ENCODE results near the gene RGS11.
A peak's percentile ranks its signal among the peaks of the same experiment; 100 is the strongest.
"Not testable (repeated sequence)": the region's sequence is repeated elsewhere in the genome, so short reads cannot be mapped to it uniquely, and the experiment has no call there.

RGS11 gene

DNA sequence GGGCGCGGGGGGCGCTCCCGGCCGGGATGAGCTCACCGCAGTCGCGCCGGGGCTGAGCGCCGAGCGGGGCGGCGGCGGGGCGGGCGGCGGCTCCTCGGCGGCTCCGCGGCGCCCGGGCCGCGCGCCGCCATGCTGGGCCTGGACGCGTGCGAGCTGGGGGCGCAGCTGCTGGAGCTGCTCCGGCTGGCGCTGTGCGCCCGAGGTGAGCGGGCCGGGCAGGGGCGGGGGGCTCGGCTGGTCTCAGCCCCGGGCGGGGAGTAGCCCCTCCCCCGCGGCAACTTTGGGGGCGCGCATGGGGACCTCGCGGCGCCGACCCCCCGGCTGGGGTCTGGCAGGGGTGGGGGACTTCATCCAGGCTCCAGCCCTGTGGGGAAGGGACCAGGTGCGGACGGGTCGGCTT is 4.8 kb upstream of the RGS11 start, which contains the start of gene ARHGDIG:
Gene ARHGDIG (plus strand): TSS at position 40 of the 400 bp plus-strand sequence. CDS start 90 bp downstream, at position 130.
- no peak for DNase-seq (ENCODE audit: low spot score)

DNA sequence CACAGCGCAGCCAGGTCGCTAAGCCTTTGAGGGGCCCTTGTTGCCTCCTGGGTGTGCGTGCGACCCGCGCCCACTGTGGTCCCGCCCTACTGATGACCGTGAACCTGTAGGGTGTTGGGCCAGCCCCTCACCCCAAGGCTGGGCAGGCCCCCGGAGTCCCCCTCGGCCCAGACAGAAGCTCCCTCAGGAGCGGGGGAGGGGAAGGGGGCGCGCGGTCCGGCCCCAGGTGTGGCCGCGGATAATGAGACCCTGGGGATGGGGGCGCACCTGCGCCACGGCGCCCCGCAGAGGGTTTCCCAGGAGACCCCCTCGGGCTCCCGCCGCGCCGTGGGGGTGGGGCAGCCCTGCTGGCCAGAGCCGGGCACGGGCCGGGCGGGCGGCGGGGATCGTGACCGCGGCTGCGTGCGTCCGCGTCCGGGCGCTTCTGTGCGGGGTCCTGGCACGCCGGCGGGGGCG is 4.3 kb upstream of the RGS11 start:
- DNase-seq (ENCODE audit: low spot score) = no peak

DNA sequence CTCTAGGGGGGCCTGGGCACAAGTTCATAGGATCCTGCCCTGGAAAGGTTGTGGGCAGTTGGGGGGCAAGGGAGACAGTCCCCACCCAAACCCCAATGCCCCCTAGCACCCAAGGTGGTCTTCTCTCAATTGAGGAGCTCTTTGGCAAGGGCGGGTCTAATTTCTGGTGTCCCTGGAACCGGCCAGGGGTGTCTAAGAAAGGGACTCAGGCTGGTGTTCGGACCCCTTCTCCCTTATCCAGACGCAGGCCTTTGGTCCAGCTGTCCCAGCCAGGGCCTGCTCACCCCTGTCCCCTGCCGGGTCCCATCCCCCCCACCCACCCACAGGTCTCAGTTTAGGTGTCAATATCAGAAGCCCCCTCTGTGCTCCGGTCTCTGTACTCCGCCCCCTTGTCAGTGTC is 3.8 kb upstream of the RGS11 start:
- no peak for DNase-seq (ENCODE audit: low spot score)

DNA sequence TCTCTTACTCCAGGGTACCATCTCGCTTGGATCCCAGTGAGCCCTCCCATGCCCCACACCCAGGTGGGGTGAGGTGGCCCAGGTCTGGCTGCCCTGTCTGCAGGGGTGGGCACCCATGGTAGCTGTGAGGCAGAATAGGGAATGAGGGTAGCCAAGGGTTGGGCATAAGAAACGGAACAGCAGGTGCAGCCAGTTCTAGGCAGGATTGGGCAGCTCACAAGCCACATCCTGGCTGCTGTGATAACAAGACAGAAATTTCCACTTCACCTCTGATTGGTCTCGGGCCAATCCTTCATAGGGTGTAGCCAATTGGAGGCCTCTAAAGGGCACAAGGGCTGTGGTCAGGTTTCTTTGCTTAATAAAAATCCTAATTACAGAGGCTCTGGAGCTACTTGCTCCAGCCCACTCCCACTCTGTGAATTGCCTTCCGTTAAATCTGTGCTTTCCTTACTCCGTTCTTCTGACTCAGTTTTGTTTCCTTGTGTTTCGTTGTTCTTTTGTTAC is 3.2 kb upstream of the RGS11 start:
- peak; percentile 30 for DNase-seq (ENCODE audit: low spot score)

DNA sequence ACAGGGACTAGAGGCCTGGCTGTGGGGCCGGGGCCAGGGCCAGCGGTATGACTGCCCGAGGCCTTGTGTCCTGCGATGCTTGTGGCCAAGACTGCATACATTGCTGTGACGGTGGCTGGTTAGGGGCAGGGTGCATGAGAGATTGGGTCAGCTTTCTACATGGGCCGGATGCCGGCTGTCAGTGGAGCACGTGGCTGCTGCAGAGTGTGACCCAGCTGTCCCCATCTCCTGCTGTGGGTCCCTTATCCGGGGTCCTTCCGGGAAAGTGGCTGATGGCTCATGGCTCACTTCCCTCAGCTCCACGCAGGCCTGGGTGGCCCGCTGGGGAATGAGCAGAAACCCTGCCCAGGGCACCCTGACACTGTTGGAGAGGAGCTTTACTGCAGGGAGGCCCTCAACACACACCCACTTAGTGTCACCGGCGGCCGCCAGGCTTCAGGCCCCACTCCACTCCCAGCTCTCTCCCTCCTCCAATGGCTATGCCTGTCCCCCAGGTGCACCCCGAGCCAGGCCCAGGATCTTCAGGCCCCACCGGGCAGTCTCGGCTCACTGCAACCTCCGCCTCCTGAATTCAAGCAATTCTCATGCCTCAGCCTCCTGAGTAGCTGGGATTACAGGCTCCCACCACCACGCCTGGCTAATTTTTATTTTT is 808 bp upstream of the RGS11 start:
- DNase-seq (ENCODE audit: low spot score) = no peak

DNA sequence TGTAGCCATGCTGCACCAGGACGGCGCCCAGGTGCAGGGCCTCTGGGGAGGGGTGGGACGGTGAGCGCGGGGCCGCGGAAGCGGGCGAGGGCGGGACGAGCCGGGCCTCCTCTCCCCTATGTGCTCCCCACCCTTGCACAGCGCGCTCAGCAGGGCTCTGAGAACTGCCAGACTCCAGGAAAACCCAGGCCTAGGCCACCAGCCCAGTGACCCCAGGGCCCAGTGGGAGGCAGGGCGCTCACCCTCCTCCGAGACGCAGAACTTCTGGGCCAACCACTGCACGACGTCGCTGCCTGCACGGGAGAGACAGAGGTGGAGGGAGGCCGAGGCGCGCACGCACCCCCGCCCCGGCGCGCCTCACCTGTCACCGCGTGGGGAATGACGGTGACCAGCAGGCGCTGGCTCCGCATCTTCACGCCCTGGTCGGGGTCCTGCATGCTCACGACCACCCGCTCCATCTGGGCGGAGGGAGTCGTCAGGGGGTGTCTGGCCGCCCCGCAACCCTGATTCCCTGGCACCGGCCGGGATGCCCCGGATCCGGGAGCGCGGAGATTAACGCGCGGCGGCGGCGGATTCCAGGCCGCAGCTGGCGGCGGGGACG is 603 bp downstream of the RGS11 start:
- no peak for DNase-seq (ENCODE audit: low spot score)

DNA sequence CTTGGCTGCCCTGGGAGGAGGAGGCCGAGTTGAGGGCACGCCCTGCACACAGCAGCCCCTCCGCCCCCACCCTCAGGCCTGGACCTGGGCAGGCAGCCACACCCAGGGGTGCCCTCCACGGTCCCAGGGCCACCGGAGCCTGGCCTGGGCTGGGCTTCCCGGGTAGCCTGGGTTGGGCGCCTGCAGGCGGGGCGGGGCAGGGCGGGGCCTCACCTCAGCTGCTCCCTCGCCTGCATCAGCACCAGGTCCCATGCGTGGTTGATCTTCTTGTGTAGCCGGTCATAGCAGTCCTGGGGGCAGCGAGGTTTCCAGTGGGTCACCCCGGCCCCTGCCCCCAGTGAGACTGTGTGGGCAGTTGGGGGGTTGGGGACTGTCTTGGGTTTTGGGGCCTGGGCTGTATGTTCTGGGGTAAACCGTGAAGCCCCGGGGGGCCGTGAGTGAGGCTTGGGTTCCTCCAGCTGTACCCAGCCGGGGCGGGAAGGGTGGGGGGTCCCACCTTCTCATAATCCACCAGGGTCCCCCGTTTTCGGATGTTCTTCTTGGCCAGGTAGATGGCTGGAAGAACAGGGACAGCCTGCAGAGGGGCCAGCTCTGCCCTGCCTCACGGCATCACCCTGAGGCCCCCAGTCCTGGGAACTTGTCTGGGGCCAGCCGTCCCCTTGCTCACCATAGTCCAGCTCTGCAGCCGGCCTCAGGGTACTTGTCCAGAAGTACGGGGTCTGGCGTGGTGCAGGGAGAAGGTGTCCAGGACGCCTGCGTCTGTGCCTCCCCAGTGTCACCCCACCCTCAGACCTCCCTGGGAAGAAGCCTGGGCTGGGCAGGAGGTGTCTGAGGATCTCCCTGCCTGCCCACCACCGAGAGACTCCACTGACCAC is 2.0 kb downstream of the RGS11 start:
- no peak for DNase-seq (ENCODE audit: low spot score)

DNA sequence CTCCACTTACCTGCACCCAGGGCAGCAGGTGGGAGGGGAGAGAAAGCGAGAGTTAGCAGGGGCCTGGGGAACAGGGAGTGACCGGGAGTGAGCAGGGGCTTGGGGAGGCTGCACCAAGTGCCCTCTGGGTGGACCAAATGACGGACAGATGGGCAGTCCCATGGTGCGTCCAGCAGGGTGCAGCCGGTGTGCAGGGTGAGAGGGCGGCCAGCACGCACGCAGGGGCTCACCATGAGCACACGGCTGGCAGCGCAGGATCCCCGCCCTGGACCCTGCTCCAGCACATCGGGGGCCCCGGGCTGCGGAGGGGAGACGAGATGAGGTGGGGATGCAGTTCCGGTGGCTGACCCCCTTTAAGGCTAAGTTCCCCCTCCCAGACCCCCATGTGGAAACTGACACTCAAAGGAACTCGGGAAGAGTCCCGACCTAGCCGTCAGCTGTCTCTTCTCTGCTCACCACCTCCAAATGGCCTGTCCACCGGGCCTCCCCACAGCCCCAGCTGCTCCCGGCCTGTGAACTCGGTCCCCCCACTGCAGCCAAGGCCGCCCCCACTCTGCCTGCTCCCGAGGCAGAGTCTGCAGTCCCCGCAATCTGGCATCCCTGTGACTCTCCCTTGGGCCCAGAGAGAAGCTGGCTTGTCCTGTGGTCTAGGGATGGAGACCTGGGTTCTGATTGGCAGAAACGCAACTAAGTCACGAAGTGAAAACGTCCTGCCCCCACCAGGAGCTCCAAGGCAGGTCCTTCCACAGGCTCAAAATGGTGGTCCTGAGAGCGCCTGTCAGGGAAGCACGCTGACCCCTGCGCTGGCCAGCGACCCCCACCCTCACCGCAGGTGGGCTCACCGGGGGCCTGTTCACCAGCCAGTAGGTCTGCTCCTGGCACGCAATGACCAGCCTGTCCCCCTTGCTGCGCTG is 2.9 kb downstream of the RGS11 start:
- no peak for DNase-seq (ENCODE audit: low spot score)

DNA sequence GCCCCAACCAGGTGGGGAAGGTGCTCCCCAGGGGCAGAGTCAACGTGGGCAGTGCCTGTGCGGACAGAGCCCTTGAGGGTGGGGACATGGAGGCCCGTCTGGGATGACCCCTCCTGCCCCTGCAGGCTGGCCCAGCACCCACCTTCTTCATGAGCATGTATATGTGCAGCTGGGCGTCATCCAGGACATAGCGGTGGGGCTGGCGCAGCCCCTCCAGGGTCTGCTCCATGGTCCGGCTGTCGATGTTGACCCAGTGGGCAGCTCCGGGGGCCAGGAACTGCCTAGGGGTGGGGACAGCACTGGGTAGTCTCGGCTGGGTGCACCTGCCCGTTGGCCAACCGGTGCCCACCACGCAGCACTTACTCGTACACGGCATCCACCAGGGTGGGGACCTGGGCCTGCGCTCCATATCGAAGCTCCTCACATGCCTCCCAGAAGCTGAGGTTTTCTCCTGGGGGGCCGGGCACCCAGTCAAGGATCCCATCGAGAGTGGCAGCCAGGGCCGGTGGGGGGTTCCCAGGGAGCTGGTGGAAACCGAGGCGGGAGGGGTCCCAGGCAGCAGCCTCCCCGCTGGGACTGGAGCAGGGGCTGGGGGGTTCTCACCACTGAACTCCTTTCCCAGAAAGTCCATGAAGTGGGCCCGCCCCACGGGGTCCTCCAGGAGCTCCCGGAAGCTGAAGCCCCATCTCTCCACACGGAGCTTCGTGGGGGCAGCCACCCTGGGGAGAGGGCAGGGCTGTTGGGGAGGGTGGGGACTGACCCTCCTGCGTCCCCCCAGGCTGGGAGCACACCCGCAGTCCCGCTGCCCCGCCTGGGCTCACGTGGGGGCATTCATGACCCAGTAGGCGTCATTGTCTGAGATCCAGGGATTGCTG is 5.1 kb downstream of the RGS11 start:
- no peak for DNase-seq (ENCODE audit: low spot score)

DNA sequence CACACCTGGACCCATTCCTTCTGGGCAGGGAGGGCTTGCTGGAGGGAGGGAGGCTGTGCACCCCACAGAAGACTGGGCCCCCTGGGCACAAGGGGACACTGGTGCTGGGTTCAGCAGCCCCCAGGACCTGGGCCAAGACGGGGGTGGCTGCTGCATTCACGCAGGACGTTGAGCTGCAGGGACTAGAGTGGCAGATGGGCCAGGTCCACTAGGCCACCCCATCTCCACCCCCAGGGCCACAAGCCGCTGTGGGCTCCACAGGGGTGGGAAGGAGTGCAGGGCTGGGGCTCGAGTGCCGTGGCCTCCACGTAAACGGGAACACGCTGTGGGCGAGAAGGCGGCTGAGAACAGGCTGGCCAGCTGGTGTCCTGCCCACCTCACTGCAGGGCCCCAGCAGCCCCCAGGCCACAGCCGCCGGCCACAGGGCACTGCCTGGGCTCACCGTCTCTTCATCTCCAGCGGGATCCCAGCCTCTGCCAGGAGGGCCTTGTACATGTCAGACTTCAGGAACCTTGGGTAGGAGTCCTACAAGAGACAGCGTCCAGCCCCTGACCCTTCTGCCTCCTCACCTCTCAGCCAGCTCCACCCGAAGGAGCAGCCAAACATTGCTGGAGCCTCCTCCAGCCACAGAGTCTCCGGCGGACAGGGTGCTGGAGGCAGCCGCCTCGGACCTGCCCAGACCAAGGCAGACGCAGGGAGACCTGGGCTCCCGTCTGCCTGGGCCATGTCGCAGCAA is 6.5 kb downstream of the RGS11 start:
- DNase-seq (ENCODE audit: low spot score) = no peak

DNA sequence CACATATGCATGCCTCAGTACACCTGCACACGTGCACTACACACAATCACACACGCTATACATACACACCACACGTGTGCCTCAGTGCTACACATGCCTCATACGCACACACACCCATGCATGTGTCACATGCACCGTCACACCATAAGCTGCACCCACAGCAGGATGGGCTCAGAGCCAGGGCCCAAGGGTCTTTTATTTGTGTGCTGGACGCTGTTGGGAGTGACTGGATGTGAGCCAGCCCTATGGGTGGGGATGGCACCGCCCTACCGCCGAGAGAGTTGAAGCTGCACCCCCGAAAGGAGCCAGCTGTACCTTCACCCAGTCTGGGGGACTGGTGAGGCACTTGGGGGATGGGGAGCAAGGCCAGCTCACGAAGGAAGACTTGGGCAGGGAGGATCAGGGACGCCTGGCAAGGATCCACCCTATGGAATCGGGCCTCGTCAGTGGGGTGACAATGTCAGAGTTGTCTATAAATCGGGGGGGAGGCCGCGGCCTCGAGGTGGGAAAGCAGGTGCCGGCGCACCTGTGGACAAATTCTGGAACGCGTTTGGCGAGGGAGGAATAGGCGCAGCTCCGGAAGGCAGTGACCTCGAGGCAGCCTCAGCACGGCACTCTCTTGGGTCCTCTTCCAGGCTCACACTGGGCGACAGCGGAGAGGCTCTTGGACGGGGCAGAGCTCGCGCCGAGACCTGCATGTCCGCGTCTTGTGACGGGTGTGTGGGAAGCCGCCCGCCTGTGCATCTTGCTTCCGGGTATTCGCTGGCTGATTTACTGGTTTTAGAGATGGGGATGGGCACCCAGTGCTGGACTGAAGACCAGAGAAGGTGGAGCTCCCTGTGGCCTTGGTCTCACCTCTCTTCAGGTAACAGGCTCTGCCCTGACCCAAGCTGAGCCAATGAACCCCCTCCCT is 7.3 kb downstream of the RGS11 start:
- DNase-seq (ENCODE audit: low spot score) = no peak

DNA sequence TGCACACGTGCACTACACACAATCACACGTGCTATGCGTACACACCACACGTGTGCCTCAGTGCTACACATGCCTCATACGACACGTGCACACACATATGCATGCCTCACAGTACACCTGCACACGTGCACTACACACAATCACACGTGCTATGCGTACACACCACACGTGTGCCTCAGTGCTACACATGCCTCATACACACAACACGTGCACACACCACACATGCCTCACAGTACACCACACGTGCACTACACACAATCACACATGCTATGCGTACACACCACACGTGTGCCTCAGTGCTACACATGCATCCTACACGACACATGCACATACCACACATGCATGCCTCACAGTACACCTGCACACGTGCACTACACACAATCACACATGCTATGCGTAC is 8.2 kb downstream of the RGS11 start:
- not testable (repeated sequence) for DNase-seq (ENCODE audit: low spot score)

DNA sequence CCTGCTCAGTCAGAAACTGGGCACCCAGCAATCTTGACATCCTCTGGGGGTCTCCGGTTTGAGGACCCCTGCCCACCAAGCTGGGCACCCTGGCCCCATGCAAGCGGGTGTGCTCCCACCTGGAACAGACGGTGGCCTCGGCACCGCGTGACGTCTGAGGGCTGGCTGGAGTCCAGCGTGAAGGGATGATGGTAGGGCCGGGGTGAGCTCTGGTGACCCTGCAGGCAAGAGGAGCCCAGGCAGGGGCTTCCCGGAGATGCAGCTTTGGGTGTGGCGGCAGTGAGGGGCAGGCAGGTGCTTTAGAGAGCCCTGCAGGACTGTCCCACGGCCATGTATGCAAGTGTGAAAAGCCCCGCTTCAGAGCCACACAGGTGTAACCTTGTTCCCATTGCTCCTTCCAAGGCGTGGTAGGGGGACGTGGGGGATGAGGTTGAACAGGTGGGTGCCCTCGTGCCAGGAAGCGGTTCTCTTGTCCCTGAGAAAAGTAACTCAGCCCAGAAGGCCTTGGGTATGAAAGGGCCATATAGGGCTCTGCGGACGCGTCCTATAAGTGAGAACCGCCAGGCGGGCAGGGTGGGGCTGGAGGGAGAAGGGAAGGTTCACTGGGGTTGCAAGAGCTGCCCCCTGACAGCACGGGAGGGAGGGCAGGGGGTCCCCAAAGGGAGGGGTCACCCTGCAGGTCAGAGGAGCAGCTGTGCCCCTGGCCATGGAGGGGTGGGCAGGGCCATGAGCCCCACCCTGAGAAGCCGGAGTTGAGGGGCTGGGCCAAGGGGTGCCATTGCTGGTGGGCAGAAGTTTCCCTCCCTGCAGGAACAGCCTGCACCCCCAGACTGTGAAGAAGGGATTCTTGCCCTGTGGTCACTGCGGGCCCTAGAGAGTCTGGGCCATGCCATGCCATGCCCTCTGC is 9.2 kb downstream of the RGS11 start:
- no peak for DNase-seq (ENCODE audit: low spot score)

DNA sequence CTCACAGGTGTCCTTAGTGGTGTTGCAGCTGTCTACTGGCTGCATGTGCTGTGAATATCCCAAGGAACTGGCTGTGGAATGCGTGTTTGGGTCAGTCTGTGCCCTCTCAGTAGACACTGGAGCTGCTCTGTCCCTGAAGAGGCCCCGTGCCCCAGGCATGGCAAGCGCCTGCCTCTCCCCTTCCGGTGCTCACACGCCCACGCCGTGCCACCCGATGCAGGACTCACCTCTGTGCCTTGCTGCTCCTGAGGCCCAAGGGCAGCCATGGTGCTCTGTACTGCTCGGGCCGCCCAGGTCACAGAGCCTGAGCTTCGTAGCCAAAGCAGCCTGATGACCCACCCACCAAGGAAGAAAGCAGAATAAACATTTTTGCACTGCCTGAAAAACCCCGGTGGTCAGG is 10.0 kb downstream of the RGS11 start:
- no peak for DNase-seq (ENCODE audit: low spot score)

DNA sequence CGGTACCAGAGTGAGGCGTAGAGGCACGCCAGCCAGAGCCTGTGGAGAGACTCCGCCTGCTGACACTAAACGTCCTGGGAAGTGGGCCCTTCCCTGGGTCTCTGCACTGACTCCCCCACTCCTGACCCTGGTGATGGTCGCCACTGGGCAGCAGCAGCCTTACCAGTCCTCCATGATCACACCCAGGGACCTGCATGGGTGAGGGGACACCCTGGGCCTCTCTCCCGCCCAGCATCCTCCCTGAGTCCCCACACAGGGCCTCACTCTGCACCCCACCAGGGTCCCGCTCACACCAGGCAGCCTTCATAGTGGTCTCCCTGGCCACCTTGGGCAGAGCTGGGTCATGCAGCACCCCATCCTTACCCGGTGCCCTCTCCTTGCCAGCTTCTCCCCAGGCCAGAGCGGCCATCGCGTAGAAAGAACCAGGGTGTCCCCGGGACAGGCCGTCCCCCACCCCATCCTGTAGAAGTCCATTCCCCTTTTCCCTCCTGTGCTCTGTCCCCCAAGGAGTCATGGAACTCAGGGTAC is 10.7 kb downstream of the RGS11 start:
- DNase-seq (ENCODE audit: low spot score) = no peak

DNA sequence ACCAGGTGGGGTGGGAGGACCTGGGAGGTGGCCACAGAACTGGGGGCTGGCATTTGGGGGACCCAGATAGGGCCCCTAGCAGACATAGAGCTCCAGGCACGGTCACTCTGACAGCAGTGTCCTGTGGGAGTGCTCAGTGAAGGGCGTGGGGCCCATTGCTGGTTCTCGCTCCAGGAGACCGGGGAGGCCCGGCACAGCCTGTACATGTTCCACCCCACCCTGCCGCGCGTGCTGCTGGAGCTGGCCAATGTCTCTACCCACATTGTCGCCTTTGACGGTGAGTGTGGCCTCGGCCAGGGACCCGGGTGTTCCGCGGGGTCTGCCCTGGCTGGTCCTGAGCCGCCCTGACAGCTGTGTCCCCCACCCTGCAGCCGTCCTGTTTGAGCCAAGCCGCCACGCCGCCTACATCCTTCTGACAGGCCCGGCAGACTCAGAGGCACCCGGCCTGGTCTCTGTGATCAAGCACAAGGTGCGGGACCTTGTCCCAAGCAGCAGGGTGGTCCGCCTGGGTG is 11.2 kb downstream of the RGS11 start:
- DNase-seq (ENCODE audit: low spot score) = no peak

DNA sequence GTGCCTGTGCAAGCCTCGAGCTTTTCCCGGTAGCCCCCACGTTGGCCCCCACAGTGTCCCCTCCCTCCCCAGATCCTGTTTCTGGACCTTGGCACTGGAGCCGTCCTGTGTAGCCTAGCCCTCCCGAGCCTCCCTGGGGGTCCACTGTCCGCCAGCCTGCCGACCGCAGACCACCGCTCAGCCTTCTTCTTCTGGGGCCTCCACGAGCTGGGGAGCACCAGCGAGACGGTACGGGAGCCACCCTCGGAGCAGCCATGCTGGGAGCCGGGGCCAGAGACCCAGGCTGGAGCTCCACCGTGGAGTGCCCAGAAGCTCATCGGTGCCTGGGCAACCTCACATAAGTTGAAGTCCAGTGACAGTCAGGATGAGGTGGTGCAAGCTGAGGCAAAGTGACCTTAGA is 11.8 kb downstream of the RGS11 start:
- no peak for DNase-seq (ENCODE audit: low spot score)

All from kidney capillary endothelial cell (primary cell).